ENCODE results near the gene NLRP6.

Gene NLRP6

DNA sequence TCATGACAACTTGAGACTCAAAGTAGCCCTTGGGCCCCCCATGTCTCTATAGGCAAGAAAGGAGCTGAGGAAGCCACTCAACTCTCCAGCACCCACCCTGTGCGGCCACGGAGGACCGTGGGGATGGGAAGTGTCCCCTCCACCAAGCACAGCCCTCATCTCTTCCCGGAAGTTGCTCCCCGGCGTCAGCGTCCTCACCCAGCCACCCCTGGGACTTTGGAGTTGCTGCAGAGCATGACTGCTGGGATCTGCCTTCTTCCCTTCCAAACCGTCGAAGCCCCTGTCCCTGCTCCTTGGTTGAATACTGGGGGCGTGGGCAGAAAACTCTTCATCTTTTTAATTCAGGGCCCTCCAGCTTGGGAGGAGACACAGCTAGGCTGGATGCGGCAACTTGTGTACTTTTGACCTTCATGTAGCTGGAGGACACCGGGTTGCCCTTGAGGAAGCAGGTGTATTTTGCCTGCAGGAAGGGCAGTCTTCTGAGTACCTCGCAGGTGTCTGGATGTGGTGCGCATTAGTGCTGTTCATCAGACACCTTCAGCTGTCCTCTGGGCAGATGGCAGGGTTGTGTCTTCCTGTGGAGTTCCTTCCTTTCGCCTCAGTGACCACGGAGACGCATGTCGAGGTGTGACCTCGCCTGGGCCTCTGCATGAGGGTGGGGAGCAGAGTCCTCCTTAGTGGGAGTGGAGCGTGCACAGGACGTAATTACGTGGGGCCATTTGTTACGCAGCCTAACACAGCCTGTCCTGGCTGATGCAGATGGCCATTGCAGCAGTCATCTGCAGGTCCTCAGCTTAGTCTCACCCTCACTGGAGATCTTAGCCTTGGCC, 54.7 kb downstream of the NLRP6 start:
- TF ChIP-seq GATA2 (IDR thresholded peaks at IDR 0.05; ENCODE audit: low read depth, low read length) (no peak), GATA3 (IDR thresholded peaks at IDR 0.05; ENCODE audit: low read depth, low read length) (no peak)

DNA sequence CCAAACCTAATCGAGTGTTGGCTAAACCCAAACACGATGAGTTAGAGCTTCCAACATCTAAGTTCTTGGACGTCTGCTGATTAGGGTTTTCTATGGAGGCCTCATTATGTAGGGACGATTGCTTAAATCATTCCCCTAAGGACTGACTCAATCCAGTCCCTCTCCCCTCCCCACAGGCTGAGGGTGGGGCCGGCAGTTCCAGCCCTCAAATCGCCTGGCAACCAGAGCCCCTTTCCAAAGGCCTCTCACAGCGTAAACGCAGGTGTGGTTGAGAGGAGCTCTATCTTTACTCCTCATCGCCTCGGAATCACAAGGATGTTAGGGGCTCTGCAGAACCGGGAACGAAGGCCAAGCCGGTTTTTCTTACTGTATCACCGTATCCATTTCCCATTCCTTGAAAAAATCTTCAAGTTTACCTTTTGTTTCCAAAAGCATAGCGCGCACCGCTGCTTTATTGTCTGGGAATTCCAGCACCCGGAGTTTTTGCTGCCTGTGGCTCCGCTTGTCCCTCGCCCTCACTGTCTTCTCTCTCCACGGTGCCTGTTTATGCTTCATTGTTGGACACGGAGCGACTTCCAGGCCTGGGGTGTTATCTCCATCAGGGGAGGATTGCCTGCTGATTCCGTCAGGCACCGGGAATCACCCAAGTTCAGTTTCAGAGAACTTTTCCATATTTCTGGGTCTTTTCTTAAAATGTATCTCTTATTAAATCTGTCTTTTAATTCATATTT, 56.2 kb downstream of the NLRP6 start:
- no peak for TF ChIP-seq GATA3 (IDR thresholded peaks at IDR 0.05; ENCODE audit: low read depth, low read length)
- TF ChIP-seq GATA2 (IDR thresholded peaks at IDR 0.05; ENCODE audit: low read depth, low read length) = no peak
